Measurements from ENCODE around the gene GRM8. TPM values are rescaled to one million over a fixed set of nuclear protein-coding genes. Genes with fewer than 3 reads are reported as not detected.
A peak's percentile ranks its signal among the peaks of the same experiment; 100 is the strongest.

Gene GRM8
- total RNA-seq, 1 experiment from 2014 or later = 0.40 TPM

- no peak overlapping the region for H3K27ac Mint-ChIP-seq (ENCODE audit: unreplicated experiment)
- no peak for TF ChIP-seq CTCF (IDR thresholded peaks at IDR 0.05; ENCODE audit: unreplicated experiment)
- H3K4me3 Mint-ChIP-seq (ENCODE audit: low read depth, unreplicated experiment) = no peak overlapping the region
- intact Hi-C loops (cut with micrococcal nuclease; ENCODE audit: unreplicated experiment) = no loop called here
- no peaks in the 10 kb centered on the region for H3K27me3 Mint-ChIP-seq (ENCODE audit: unreplicated experiment)
- no peaks in the 10 kb centered on the region for H3K36me3 Mint-ChIP-seq (ENCODE audit: insufficient read depth, unreplicated experiment)
- H3K9me3 Mint-ChIP-seq (ENCODE audit: low read depth, unreplicated experiment) = no peaks in the 10 kb centered on the region
- BruUV-seq (replicated peaks) = no TSS peak
- DNase-seq = no peak
- CTCF ChIA-PET = no interaction called here
- no peaks in the 10 kb centered on the region for H3K4me1 Mint-ChIP-seq (ENCODE audit: low read depth, unreplicated experiment)
Observed at GRCh38 chr7:126716321-126716720, 536.4 kb downstream of the GRM8 start.

- Mint-ChIP-seq H3K9me3 (ENCODE audit: low read depth, unreplicated experiment) (no peaks in the 10 kb centered on the region), H3K36me3 (ENCODE audit: insufficient read depth, unreplicated experiment) (no peaks in the 10 kb centered on the region), H3K4me1 (ENCODE audit: low read depth, unreplicated experiment) (no peaks in the 10 kb centered on the region), H3K27ac (ENCODE audit: unreplicated experiment) (no peak overlapping the region), H3K27me3 (ENCODE audit: unreplicated experiment) (no peaks in the 10 kb centered on the region), H3K4me3 (ENCODE audit: low read depth, unreplicated experiment) (no peak overlapping the region)
- intact Hi-C loops (cut with micrococcal nuclease; ENCODE audit: unreplicated experiment) = no loop called here
- TF ChIP-seq CTCF (IDR thresholded peaks at IDR 0.05; ENCODE audit: unreplicated experiment) = no peak
- CTCF ChIA-PET = no interaction called here
- no TSS peak for BruUV-seq (replicated peaks)
- DNase-seq = no peak
Observed at GRCh38 chr7:126715076-126715475, 537.7 kb downstream of the GRM8 start.

GRCh38 chr7:126702242-126703016, 550.3 kb downstream of the GRM8 start:
- BruUV-seq (replicated peaks) = no TSS peak
- H3K36me3 Mint-ChIP-seq (ENCODE audit: insufficient read depth, unreplicated experiment) = no peaks in the 10 kb centered on the region
- no peak for TF ChIP-seq CTCF (IDR thresholded peaks at IDR 0.05; ENCODE audit: unreplicated experiment)
- peaks cover 32% of the 10 kb centered on the region for H3K4me1 Mint-ChIP-seq (ENCODE audit: low read depth, unreplicated experiment)
- no peak overlapping the region for H3K27ac Mint-ChIP-seq (ENCODE audit: unreplicated experiment)
- H3K9me3 Mint-ChIP-seq (ENCODE audit: low read depth, unreplicated experiment) = peaks cover 6% of the 10 kb centered on the region
- DNase-seq = no peak
- intact Hi-C loops (cut with micrococcal nuclease; ENCODE audit: unreplicated experiment) = no loop called here
- no peak overlapping the region for H3K4me3 Mint-ChIP-seq (ENCODE audit: low read depth, unreplicated experiment)
- H3K27me3 Mint-ChIP-seq (ENCODE audit: unreplicated experiment) = no peaks in the 10 kb centered on the region
- CTCF ChIA-PET = no interaction called here

GRCh38 chr7:126700807-126701604, 551.7 kb downstream of the GRM8 start:
- DNase-seq = peak; percentile 82
- Mint-ChIP-seq H3K9me3 (ENCODE audit: low read depth, unreplicated experiment) (peaks cover 6% of the 10 kb centered on the region), H3K4me1 (ENCODE audit: low read depth, unreplicated experiment) (peaks cover 32% of the 10 kb centered on the region), H3K36me3 (ENCODE audit: insufficient read depth, unreplicated experiment) (no peaks in the 10 kb centered on the region), H3K4me3 (ENCODE audit: low read depth, unreplicated experiment) (no peak overlapping the region), H3K27me3 (ENCODE audit: unreplicated experiment) (no peaks in the 10 kb centered on the region), H3K27ac (ENCODE audit: unreplicated experiment) (peak overlapping the region; percentile 40)
- BruUV-seq (replicated peaks) = no TSS peak
- intact Hi-C loops (cut with micrococcal nuclease; ENCODE audit: unreplicated experiment) = no loop called here
- no peak for TF ChIP-seq CTCF (IDR thresholded peaks at IDR 0.05; ENCODE audit: unreplicated experiment)
- CTCF ChIA-PET = interaction anchor here (1.0 kb wide), 1 partner anchor 14 kb away, joined by 3 read pairs; no protein-coding TSS in a partner anchor
